ENCODE data around the gene MARCHF2. TPM values are rescaled to one million over a fixed set of nuclear protein-coding genes. Genes with fewer than 3 reads are reported as not detected.

Gene MARCHF2
- total RNA-seq, 1 experiment from 2014 or later, result 58.7 TPM

DNA sequence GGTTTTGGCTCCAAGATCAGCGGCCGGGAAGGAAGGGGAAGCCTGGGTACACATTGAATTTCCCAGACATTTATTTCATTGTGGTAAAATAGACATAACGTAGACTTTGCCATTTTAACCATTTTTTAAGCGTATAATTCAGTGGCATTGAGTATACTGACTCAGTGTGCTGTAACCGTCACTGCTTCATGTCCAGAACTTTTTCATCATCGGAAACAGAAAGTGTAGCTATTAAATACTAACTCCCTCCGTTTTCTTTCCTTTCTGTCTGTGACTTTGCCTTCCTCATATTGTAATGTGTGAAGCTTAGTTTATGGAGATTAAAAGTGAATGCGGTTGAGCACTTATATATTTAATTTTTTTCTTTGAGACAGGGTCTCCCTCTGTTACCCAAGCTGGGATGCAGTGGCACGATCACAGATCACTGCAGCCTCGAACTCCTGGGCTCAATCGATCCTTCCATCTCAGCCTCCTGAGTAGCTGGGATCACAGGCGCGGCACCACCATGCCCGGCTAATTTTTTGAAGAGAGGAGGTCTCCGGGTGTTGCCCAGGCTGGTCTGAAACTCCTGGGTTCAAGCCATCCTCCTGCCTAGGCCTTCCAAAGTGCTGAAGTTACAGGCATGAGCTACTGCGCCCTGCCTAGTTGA, 33.1 kb downstream of the MARCHF2 start:
- Histone ChIP-seq H3K9me3 (ENCODE audit: low read length) (no peaks in the 10 kb centered on the region), H3K36me3 (ENCODE audit: low read depth, low read length) (peaks cover 21% of the 10 kb centered on the region), H3K4me2 (ENCODE audit: low read length) (peak overlapping the region; percentile 97), H3K4me1 (ENCODE audit: insufficient read depth, low read length) (peaks cover 37% of the 10 kb centered on the region), H3K9me2 (replicated peaks; ENCODE audit: low read length) (no peaks in the 10 kb centered on the region), H3K27ac (ENCODE audit: low read length) (0 out of 2 replicates have a peak overlapping the region, but pooled peaks have one; percentile 63), H3F3A (ENCODE audit: low read length, unreplicated experiment) (peaks cover under 1% of the 10 kb centered on the region), H3K79me2 (ENCODE audit: low read length) (peaks cover 64% of the 10 kb centered on the region), H3K27me3 (ENCODE audit: low read length) (no peaks in the 10 kb centered on the region), H3K4me3 (ENCODE audit: low read length) (peak overlapping the region; percentile 88), H4K20me1 (ENCODE audit: low read length) (peaks cover 47% of the 10 kb centered on the region), H2AFZ (ENCODE audit: low read length) (no peak overlapping the region), H3K9ac (ENCODE audit: low read length) (peak overlapping the region; percentile 99)
- TF ChIP-seq, protein P1, sequence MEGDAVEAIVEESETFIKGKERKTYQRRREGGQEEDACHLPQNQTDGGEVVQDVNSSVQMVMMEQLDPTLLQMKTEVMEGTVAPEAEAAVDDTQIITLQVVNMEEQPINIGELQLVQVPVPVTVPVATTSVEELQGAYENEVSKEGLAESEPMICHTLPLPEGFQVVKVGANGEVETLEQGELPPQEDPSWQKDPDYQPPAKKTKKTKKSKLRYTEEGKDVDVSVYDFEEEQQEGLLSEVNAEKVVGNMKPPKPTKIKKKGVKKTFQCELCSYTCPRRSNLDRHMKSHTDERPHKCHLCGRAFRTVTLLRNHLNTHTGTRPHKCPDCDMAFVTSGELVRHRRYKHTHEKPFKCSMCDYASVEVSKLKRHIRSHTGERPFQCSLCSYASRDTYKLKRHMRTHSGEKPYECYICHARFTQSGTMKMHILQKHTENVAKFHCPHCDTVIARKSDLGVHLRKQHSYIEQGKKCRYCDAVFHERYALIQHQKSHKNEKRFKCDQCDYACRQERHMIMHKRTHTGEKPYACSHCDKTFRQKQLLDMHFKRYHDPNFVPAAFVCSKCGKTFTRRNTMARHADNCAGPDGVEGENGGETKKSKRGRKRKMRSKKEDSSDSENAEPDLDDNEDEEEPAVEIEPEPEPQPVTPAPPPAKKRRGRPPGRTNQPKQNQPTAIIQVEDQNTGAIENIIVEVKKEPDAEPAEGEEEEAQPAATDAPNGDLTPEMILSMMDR (conservative IDR thresholded peaks at IDR 0.05; ENCODE audit: low read depth, low read length), result no peak
- TF ChIP-seq EZH2 (IDR thresholded peaks at IDR 0.05; ENCODE audit: low read length, unreplicated experiment) (no peak), EZH2phosphoT487 (IDR thresholded peaks at IDR 0.05; ENCODE audit: borderline replicate concordance, low read length) (no peak)
- intact Hi-C loops (cut with micrococcal nuclease), result no loop called here
- CTCF ChIA-PET, result no interaction called here
- POLR2A ChIA-PET (ENCODE audit: unreplicated experiment), result no interaction called here
- no peak for DNase-seq
- BruUV-seq (replicated peaks), result TSS peak; percentile 48
- ATAC-seq, result no peak

DNA sequence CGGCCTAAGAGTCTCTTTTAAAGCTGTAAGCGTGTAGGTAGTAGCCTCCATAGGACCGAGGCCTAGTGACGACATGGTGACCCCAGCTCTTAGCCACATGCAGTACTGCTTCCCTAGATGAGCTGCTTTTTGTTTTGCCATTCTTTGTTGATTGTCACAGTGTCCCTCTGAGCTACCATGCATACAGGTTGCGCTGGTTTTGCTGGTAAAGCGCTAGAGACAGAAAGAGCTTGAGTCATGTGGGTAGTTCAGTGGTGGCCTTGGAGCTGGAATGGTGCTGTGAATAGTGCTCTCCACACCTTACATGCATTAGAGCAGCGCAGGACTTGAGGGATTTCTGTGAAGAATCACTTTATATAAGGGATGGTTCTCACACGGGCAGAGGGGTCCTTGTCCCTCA, 36.7 kb downstream of the MARCHF2 start:
- Histone ChIP-seq H3K9me3 (ENCODE audit: low read length) (no peaks in the 10 kb centered on the region), H3F3A (ENCODE audit: low read length, unreplicated experiment) (peaks cover 6% of the 10 kb centered on the region), H3K9me2 (replicated peaks; ENCODE audit: low read length) (no peaks in the 10 kb centered on the region), H3K4me3 (ENCODE audit: low read length) (no peak overlapping the region), H3K9ac (ENCODE audit: low read length) (no peak overlapping the region), H3K36me3 (ENCODE audit: low read depth, low read length) (peaks cover 40% of the 10 kb centered on the region), H3K79me2 (ENCODE audit: low read length) (peaks cover 99% of the 10 kb centered on the region), H3K4me2 (ENCODE audit: low read length) (peak overlapping the region; percentile 9), H3K4me1 (ENCODE audit: insufficient read depth, low read length) (peaks cover 65% of the 10 kb centered on the region), H3K27ac (ENCODE audit: low read length) (no peak overlapping the region), H3K27me3 (ENCODE audit: low read length) (no peaks in the 10 kb centered on the region), H2AFZ (ENCODE audit: low read length) (no peak overlapping the region), H4K20me1 (ENCODE audit: low read length) (peaks cover 82% of the 10 kb centered on the region)
- peak; percentile 62 for DNase-seq
- BruUV-seq (replicated peaks), result no TSS peak
- ATAC-seq, result no peak
- intact Hi-C loops (cut with micrococcal nuclease), result no loop called here
- TF ChIP-seq EZH2 (IDR thresholded peaks at IDR 0.05; ENCODE audit: low read length, unreplicated experiment) (no peak), EZH2phosphoT487 (IDR thresholded peaks at IDR 0.05; ENCODE audit: borderline replicate concordance, low read length) (no peak)
- TF ChIP-seq, protein P1 (conservative IDR thresholded peaks at IDR 0.05; ENCODE audit: low read depth, low read length), result no peak
- ChIA-PET POLR2A (ENCODE audit: unreplicated experiment) (interaction anchor here (0.6 kb wide), 1 partner anchor 115 kb away, joined by 3 read pairs; no protein-coding TSS in a partner anchor), CTCF (interaction anchor here (0.6 kb wide), 1 partner anchor 34 kb away, joined by 12 read pairs; no protein-coding TSS in a partner anchor)

DNA sequence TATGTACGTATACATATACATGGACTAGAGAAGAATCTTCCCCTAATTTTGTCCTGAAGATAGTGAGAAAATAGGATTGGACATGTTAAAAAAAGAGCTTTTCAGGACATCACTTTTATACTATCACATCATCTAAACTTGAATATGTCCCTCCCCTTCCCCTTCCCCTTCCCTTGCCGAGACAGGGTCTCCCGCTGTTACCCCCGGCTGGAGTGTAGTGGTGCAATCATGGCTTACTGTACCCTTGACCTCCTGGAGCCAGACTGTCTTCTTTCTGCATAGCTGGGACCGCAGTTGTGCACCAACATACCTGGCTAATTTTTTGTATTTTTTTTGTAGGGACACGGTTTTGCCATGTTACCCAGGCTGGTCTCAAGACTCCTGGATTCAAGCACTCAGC, 38.3 kb downstream of the MARCHF2 start:
- Histone ChIP-seq H3K4me2 (ENCODE audit: low read length) (peak overlapping the region; percentile 34), H3K27ac (ENCODE audit: low read length) (peak overlapping the region; percentile 30), H3K4me1 (ENCODE audit: insufficient read depth, low read length) (peaks cover 60% of the 10 kb centered on the region), H3F3A (ENCODE audit: low read length, unreplicated experiment) (peaks cover 6% of the 10 kb centered on the region), H3K79me2 (ENCODE audit: low read length) (peaks cover 99% of the 10 kb centered on the region), H3K9me2 (replicated peaks; ENCODE audit: low read length) (no peaks in the 10 kb centered on the region), H3K9me3 (ENCODE audit: low read length) (no peaks in the 10 kb centered on the region), H3K4me3 (ENCODE audit: low read length) (0 out of 2 replicates have a peak overlapping the region, but pooled peaks have one; percentile 2), H3K36me3 (ENCODE audit: low read depth, low read length) (peaks cover 50% of the 10 kb centered on the region), H3K27me3 (ENCODE audit: low read length) (no peaks in the 10 kb centered on the region), H2AFZ (ENCODE audit: low read length) (no peak overlapping the region), H3K9ac (ENCODE audit: low read length) (no peak overlapping the region), H4K20me1 (ENCODE audit: low read length) (peaks cover 86% of the 10 kb centered on the region)
- TF ChIP-seq EZH2phosphoT487 (IDR thresholded peaks at IDR 0.05; ENCODE audit: borderline replicate concordance, low read length), result no peak
- DNase-seq (no peak), ATAC-seq (no peak; the same call in 1 of the 2 replicates)
- ChIA-PET CTCF (interaction anchor here (0.5 to 1.0 kb wide), 3 partner anchors 27 to 54 kb away, joined by 3 to 4 read pairs (median 3); partner anchors contain the start of gene MARCHF2), POLR2A (ENCODE audit: unreplicated experiment) (interaction anchor here (0.6 kb wide), 1 partner anchor 63 kb away, joined by 3 read pairs; no protein-coding TSS in a partner anchor)
- BruUV-seq (replicated peaks), result no TSS peak
- intact Hi-C loops (cut with micrococcal nuclease), result no loop called here

All from PC-3 (cell line).